Activated naive CD4-positive, alpha-beta T cell treated with anti-CD3 and anti-CD28 coated beads, Interleukin-2, amount 50 U/mL, for 24 hours (primary cell): ENCODE measurements around the gene ATAD3C.

Experiments used
- H3K27ac Mint-ChIP-seq: one replicate; pipeline ENCODE4 v1.8.0; 2021; ENCODE audit warnings: mild to moderate bottlenecking, mixed read lengths
- H3K27me3 Mint-ChIP-seq: one replicate; pipeline ENCODE4 v1.8.0; 2021; ENCODE audit warnings: mixed read lengths
- H3K36me3 Mint-ChIP-seq: one replicate; pipeline ENCODE4 v1.8.0; 2021; ENCODE audit warnings: mixed read lengths
- H3K4me1 Mint-ChIP-seq: one replicate; pipeline ENCODE4 v1.8.0; 2021; ENCODE audit warnings: mixed read lengths
- H3K4me3 Mint-ChIP-seq: one replicate; pipeline ENCODE4 v1.8.0; 2021; ENCODE audit warnings: mild to moderate bottlenecking, mixed read lengths
- H3K9me3 Mint-ChIP-seq: one replicate; pipeline ENCODE4 v1.8.0; 2021; ENCODE audit warnings: mixed read lengths

ATAD3C gene

DNA sequence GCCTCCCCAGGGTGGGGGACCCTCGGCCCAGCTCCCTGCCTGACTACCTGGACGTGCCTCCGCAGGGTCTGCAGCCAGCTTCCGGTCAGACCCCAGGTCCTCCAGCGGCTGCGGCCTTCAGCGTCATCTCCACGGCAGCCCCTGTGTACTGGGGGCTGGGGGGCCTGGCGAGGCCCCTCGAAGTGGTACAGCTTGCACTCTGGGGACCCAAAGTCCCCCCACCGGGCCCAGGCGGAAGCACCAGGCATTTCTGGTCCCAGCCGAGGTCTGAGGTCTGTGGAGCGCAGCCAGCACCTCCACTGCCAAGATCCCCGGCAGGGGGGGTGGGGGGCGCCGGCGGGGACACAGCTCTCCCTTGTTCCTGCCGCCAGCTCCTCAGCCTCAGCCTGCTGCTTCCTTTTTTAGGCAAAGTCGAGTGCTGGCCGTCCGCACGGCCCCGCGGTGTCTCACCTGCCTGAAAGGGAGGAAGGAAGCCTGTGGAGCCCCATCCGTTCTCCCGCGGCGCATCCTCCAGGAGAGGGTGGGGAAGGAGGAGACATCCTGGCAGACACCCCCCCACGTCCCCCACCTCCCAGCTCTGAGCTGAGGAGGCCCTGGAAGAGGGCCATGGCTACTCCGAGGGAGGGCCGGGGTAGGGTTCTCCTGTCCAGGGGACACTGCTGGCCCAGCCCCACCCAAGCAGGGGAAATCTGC, 15.2 kb upstream of the ATAD3C start:
- Mint-ChIP-seq H3K27ac (no peak overlapping the region), H3K4me1 (peaks cover 7% of the 10 kb centered on the region), H3K27me3 (peaks cover 13% of the 10 kb centered on the region), H3K4me3 (peak overlapping the region; percentile 36), H3K9me3 (no peaks in the 10 kb centered on the region), H3K36me3 (no peaks in the 10 kb centered on the region)

- Mint-ChIP-seq H3K27me3 (peaks cover 10% of the 10 kb centered on the region), H3K36me3 (no peaks in the 10 kb centered on the region), H3K4me3 (peak overlapping the region; percentile 49), H3K4me1 (peaks cover 7% of the 10 kb centered on the region), H3K9me3 (no peaks in the 10 kb centered on the region), H3K27ac (no peak overlapping the region)
Observed at GRCh38 chr1:1434824-1435105, 14.7 kb upstream of the ATAD3C start.

DNA sequence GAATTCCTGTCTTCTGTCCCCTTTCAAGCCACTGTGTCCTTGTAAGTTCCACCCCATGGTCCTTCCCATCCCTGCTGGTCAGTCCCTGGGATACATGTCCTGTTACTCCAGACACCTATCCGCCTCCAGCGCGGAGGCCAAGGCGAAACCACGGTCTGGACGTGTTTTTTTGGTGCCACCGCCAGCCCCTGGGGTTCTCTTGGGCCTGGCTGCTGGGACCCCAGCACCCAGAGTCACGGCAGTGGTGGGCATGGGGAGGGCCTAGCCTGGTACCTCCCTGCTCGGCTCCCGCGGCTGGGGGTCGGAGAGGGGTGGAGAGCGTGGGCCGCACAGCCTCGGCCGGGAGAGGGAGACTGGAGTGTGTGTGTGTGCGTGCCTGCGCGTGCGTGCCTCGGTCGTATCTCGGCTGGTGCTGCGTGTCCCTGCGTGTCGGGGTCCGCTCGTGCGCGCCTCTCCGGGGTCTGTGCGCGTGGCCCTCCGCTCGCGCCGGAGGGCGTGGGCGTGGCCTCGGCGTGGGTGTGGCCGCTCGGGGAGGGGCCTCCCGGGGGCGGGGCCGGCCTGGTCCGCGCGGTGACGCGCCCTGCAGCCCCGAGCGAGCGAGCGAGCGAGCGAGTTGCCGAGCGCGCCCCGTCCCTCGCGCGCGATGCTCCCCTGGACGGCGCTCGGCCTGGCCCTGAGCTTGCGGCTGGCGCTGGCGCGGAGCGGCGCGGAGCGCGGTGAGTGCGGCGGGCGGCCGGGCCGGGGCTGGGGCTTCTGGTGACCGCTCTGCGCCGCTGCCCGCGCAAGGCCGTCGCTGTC, 14.2 kb upstream of the ATAD3C start, which contains the start of gene VWA1:
Gene VWA1, plus strand, starts transcription at position 585 of the 798 bp plus-strand sequence. Its CDS starts 59 bp downstream, at position 644.
- H3K4me3 Mint-ChIP-seq: peak within 1 kb of the TSS; percentile 49

GRCh38 chr1:1435911-1436629, 13.4 kb upstream of the ATAD3C start:
- Mint-ChIP-seq H3K36me3 (no peaks in the 10 kb centered on the region), H3K27me3 (peaks cover 10% of the 10 kb centered on the region), H3K4me3 (peak overlapping the region; percentile 47), H3K9me3 (no peaks in the 10 kb centered on the region), H3K27ac (no peak overlapping the region), H3K4me1 (peaks cover 7% of the 10 kb centered on the region)

More for the DNA sequence above, 14.2 kb upstream of the ATAD3C start, which contains the start of gene VWA1:
- H3K36me3 Mint-ChIP-seq: no peaks in the 10 kb centered on the region
- H3K4me1 Mint-ChIP-seq: peaks cover 7% of the 10 kb centered on the region
- H3K9me3 Mint-ChIP-seq: no peaks in the 10 kb centered on the region
- peaks cover 7% of the 10 kb centered on the region for H3K27me3 Mint-ChIP-seq
- no peak within 1 kb of the TSS for H3K27ac Mint-ChIP-seq

DNA sequence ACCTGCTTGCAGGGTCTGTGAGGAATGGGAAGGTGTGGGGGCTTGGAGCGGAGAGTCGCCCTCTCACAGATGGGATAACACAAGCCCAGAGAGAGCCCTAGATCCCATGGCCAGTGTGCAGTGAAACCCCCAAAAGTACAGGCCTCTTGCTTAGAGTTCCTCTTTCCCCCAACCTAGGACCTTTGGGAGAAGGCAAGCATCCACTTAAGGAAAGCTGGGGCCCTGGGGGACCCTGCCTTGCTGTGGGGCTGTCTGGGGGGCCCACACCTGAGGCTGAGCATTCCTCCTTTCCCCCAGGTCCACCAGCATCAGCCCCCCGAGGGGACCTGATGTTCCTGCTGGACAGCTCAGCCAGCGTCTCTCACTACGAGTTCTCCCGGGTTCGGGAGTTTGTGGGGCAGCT, 12.9 kb upstream of the ATAD3C start:
- Mint-ChIP-seq H3K4me1 (peaks cover 7% of the 10 kb centered on the region), H3K27me3 (peaks cover 10% of the 10 kb centered on the region), H3K36me3 (no peaks in the 10 kb centered on the region)

GRCh38 chr1:1437033-1437903, 12.2 kb upstream of the ATAD3C start:
- H3K4me3 Mint-ChIP-seq: no peak overlapping the region
- no peaks in the 10 kb centered on the region for H3K36me3 Mint-ChIP-seq
- no peak overlapping the region for H3K27ac Mint-ChIP-seq
- no peaks in the 10 kb centered on the region for H3K9me3 Mint-ChIP-seq
- H3K27me3 Mint-ChIP-seq: peaks cover 10% of the 10 kb centered on the region
- H3K4me1 Mint-ChIP-seq: peaks cover 7% of the 10 kb centered on the region

More for the DNA sequence above, 12.9 kb upstream of the ATAD3C start:
- no peaks in the 10 kb centered on the region for H3K9me3 Mint-ChIP-seq
- no peak overlapping the region for H3K27ac Mint-ChIP-seq
- no peak overlapping the region for H3K4me3 Mint-ChIP-seq

- H3K27ac Mint-ChIP-seq: no peak overlapping the region
- no peak overlapping the region for H3K4me3 Mint-ChIP-seq
- no peaks in the 10 kb centered on the region for H3K36me3 Mint-ChIP-seq
- no peaks in the 10 kb centered on the region for H3K9me3 Mint-ChIP-seq
- H3K4me1 Mint-ChIP-seq: peaks cover 7% of the 10 kb centered on the region
- peaks cover 10% of the 10 kb centered on the region for H3K27me3 Mint-ChIP-seq
Observed at GRCh38 chr1:1437904-1438376, 11.5 kb upstream of the ATAD3C start.

- Mint-ChIP-seq H3K9me3 (no peaks in the 10 kb centered on the region), H3K27ac (no peak overlapping the region), H3K27me3 (peaks cover 10% of the 10 kb centered on the region), H3K36me3 (no peaks in the 10 kb centered on the region), H3K4me1 (peaks cover 5% of the 10 kb centered on the region), H3K4me3 (no peak overlapping the region)
Observed at GRCh38 chr1:1438531-1439381, 10.7 kb upstream of the ATAD3C start.

- Mint-ChIP-seq H3K27ac (no peak overlapping the region), H3K27me3 (peaks cover 10% of the 10 kb centered on the region), H3K9me3 (no peaks in the 10 kb centered on the region), H3K36me3 (no peaks in the 10 kb centered on the region), H3K4me1 (peaks cover 3% of the 10 kb centered on the region), H3K4me3 (no peak overlapping the region)
Observed at GRCh38 chr1:1439546-1440261, 9.8 kb upstream of the ATAD3C start.

- H3K36me3 Mint-ChIP-seq: no peaks in the 10 kb centered on the region
- no peaks in the 10 kb centered on the region for H3K9me3 Mint-ChIP-seq
- peaks cover 6% of the 10 kb centered on the region for H3K27me3 Mint-ChIP-seq
- H3K4me1 Mint-ChIP-seq: no peaks in the 10 kb centered on the region
- no peak overlapping the region for H3K27ac Mint-ChIP-seq
- no peak overlapping the region for H3K4me3 Mint-ChIP-seq
Observed at GRCh38 chr1:1440262-1441001, 9.1 kb upstream of the ATAD3C start.

DNA sequence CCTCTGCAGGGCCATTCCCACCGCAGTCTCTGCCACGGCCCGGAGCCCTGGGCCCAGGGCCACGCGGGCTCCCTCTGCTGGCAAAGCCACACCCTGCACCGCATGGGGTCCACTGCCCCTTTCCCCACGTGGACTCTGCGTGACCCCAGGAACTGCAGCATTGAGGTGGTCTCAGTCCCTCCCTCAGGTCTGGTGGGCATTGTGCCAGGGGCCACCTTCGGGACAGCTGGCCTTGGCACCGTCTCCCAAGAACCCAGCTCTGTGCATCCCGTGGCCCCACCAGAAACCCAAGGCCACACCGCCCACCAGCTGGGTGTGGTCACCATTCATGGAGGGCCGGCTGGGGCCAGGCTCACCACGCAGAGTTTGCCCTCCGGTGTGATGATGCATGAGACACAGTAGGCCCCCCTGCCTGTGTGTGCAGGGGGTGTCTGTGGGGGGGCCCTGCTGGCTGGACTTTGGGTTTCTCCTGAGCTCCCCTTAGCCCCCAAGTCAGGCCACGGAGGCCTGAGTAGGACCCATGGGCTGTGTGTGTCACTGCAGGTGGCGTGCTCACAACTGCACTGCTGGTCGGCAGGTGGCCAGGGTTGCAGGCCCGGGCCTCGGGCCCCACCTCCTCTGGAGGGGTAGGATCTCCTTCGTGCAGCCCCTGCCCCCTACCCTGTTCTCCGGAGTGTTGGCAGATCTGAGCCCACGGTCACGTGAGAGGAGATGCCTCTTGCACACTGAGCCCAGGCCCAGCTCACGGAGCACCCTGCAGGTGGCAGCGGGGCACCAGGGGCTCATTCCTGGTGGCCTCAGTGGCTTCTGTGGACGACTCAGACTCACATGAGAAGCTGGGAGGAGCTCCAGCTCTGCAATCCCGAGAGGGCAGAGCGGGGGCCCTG, 8.2 kb upstream of the ATAD3C start:
- no peaks in the 10 kb centered on the region for H3K4me1 Mint-ChIP-seq
- H3K27ac Mint-ChIP-seq: no peak overlapping the region
- H3K27me3 Mint-ChIP-seq: peaks cover 5% of the 10 kb centered on the region
- H3K36me3 Mint-ChIP-seq: no peaks in the 10 kb centered on the region
- no peak overlapping the region for H3K4me3 Mint-ChIP-seq
- H3K9me3 Mint-ChIP-seq: no peaks in the 10 kb centered on the region

GRCh38 chr1:1442069-1442770, 7.3 kb upstream of the ATAD3C start:
- Mint-ChIP-seq H3K4me1 (no peaks in the 10 kb centered on the region), H3K27ac (no peak overlapping the region), H3K9me3 (no peaks in the 10 kb centered on the region), H3K36me3 (no peaks in the 10 kb centered on the region), H3K27me3 (peaks cover 2% of the 10 kb centered on the region), H3K4me3 (no peak overlapping the region)
